ENCODE measurements around the gene VWF. TPM values are rescaled to one million over a fixed set of nuclear protein-coding genes. Genes with fewer than 3 reads are reported as not detected.

The VWF gene
- total RNA-seq, 1 experiment from 2014 or later = 0.41 TPM

- Mint-ChIP-seq H3K4me3 (ENCODE audit: unreplicated experiment) (no peak overlapping the region), H3K4me1 (ENCODE audit: low read depth, unreplicated experiment) (peaks cover 7% of the 10 kb centered on the region), H3K9me3 (ENCODE audit: unreplicated experiment) (no peaks in the 10 kb centered on the region), H3K27me3 (ENCODE audit: insufficient read depth, unreplicated experiment) (peaks cover 53% of the 10 kb centered on the region), H3K36me3 (ENCODE audit: insufficient read depth, unreplicated experiment) (no peaks in the 10 kb centered on the region), H3K27ac (ENCODE audit: unreplicated experiment) (no peak overlapping the region)
- no peak for DNase-seq
- BruUV-seq (replicated peaks) = no TSS peak
- Histone ChIP-seq H3K27me3 (replicated peaks; ENCODE audit: control insufficient read depth, insufficient read depth, low read length) (peaks cover 3% of the 10 kb centered on the region), H3K9me3 (no peaks in the 10 kb centered on the region), H3K4me3 (ENCODE audit: low read depth, low read length) (no peak overlapping the region), H3K36me3 (ENCODE audit: control insufficient read depth, insufficient read depth, low read length) (no peaks in the 10 kb centered on the region), H3K4me1 (peaks cover 5% of the 10 kb centered on the region)
- ChIA-PET POLR2A (no interaction called here), CTCF (no interaction called here)
- intact Hi-C loops (cut with micrococcal nuclease; ENCODE audit: unreplicated experiment) = no loop called here
- no peak for TF ChIP-seq CTCF (IDR thresholded peaks at IDR 0.05; ENCODE audit: insufficient read depth in 1 of 2, low read depth in 1 of 2, low read length in 1 of 2, severe bottlenecking in 1 of 2, unreplicated experiment in 1 of 2)
Observed at GRCh38 chr12:5948696-5949095, 175.8 kb downstream of the VWF start.

GRCh38 chr12:5947006-5947405 is 177.5 kb downstream of the VWF start:
- H3K27me3 ChIP-seq (replicated peaks; ENCODE audit: control insufficient read depth, insufficient read depth, low read length) = peaks cover 3% of the 10 kb centered on the region
- Mint-ChIP-seq H3K4me1 (ENCODE audit: low read depth, unreplicated experiment) (peaks cover 7% of the 10 kb centered on the region), H3K27me3 (ENCODE audit: insufficient read depth, unreplicated experiment) (peaks cover 54% of the 10 kb centered on the region), H3K27ac (ENCODE audit: unreplicated experiment) (no peak overlapping the region), H3K4me3 (ENCODE audit: unreplicated experiment) (no peak overlapping the region), H3K9me3 (ENCODE audit: unreplicated experiment) (no peaks in the 10 kb centered on the region), H3K36me3 (ENCODE audit: insufficient read depth, unreplicated experiment) (no peaks in the 10 kb centered on the region)
- intact Hi-C loops (cut with micrococcal nuclease; ENCODE audit: unreplicated experiment) = no loop called here
- peaks cover 5% of the 10 kb centered on the region for H3K4me1 ChIP-seq
- ChIA-PET CTCF (interaction anchor here (0.6 kb wide), 1 partner anchor 606 kb away, joined by 3 read pairs; no protein-coding TSS in a partner anchor), POLR2A (no interaction called here)
- no TSS peak for BruUV-seq (replicated peaks)
- H3K36me3 ChIP-seq (ENCODE audit: control insufficient read depth, insufficient read depth, low read length) = no peaks in the 10 kb centered on the region
- no peak for TF ChIP-seq CTCF (IDR thresholded peaks at IDR 0.05; ENCODE audit: insufficient read depth in 1 of 2, low read depth in 1 of 2, low read length in 1 of 2, severe bottlenecking in 1 of 2, unreplicated experiment in 1 of 2)
- no peaks in the 10 kb centered on the region for H3K9me3 ChIP-seq
- no peak for DNase-seq
- no peak overlapping the region for H3K4me3 ChIP-seq (ENCODE audit: low read depth, low read length)

GRCh38 chr12:5946388-5946787 is 178.1 kb downstream of the VWF start:
- H3K9me3 Mint-ChIP-seq (ENCODE audit: unreplicated experiment) = no peaks in the 10 kb centered on the region
- H3K4me1 ChIP-seq = peaks cover 5% of the 10 kb centered on the region
- intact Hi-C loops (cut with micrococcal nuclease; ENCODE audit: unreplicated experiment) = no loop called here
- peaks cover 7% of the 10 kb centered on the region for H3K4me1 Mint-ChIP-seq (ENCODE audit: low read depth, unreplicated experiment)
- peaks cover 54% of the 10 kb centered on the region for H3K27me3 Mint-ChIP-seq (ENCODE audit: insufficient read depth, unreplicated experiment)
- H3K36me3 ChIP-seq (ENCODE audit: control insufficient read depth, insufficient read depth, low read length) = no peaks in the 10 kb centered on the region
- no TSS peak for BruUV-seq (replicated peaks)
- ChIA-PET POLR2A (no interaction called here), CTCF (no interaction called here)
- no peak for DNase-seq
- no peaks in the 10 kb centered on the region for H3K36me3 Mint-ChIP-seq (ENCODE audit: insufficient read depth, unreplicated experiment)
- peaks cover 3% of the 10 kb centered on the region for H3K27me3 ChIP-seq (replicated peaks; ENCODE audit: control insufficient read depth, insufficient read depth, low read length)
- H3K27ac Mint-ChIP-seq (ENCODE audit: unreplicated experiment) = no peak overlapping the region
- no peak overlapping the region for H3K4me3 Mint-ChIP-seq (ENCODE audit: unreplicated experiment)
- no peak overlapping the region for H3K4me3 ChIP-seq (ENCODE audit: low read depth, low read length)
- H3K9me3 ChIP-seq = no peaks in the 10 kb centered on the region
- no peak for TF ChIP-seq CTCF (IDR thresholded peaks at IDR 0.05; ENCODE audit: insufficient read depth in 1 of 2, low read depth in 1 of 2, low read length in 1 of 2, severe bottlenecking in 1 of 2, unreplicated experiment in 1 of 2)

Data from Caco-2 (cell line).